OCI-LY3 (cell line): Measurements from ENCODE around the gene DNAJC9.

Experiments used
- H2AFZ ChIP-seq: fragments of 200-600, 300-600 bp; shearing (Covaris generic); 2 replicates; pipeline ENCODE4 v1.6.0; 2014; ENCODE audit warnings: antibody characterized with exemption, low read depth, low read length
- H3K27ac ChIP-seq: fragments of 200-600, 300-600 bp; sonication (generic); 2 replicates; pipeline ENCODE4 v1.5.1; 2014; ENCODE audit warnings: mild to moderate bottlenecking, low read length, moderate library complexity, mixed read lengths
- H3K27me3 ChIP-seq: fragments of 200-600, 300-600 bp; sonication (generic); 2 replicates; pipeline ENCODE4 v1.6.1; 2014; ENCODE audit warnings: low read depth, low read length, mixed read lengths
- H3K36me3 ChIP-seq: fragments of 200-600, 300-600 bp; sonication (generic); replicated peaks from 2 replicates; pipeline ENCODE3; 2014; ENCODE audit warnings: low read depth, low read length, mixed read lengths
- H3K4me1 ChIP-seq: fragments of 300-600, 200-600 bp; sonication (generic); 2 replicates; pipeline ENCODE4 v1.6.1; 2014; ENCODE audit warnings: low read length, mixed read lengths
- H3K4me2 ChIP-seq: fragments of 200-600, 300-600 bp; sonication (generic); 2 replicates; pipeline ENCODE4 v1.6.1; 2014; ENCODE audit warnings: low read length, mixed read lengths
- H3K4me3 ChIP-seq: fragments of 300-600, 200-600 bp; sonication (generic); 2 replicates; pipeline ENCODE4 v1.5.1; 2014; ENCODE audit warnings: antibody characterized with exemption, mild to moderate bottlenecking, low read length, moderate library complexity
- H3K79me2 ChIP-seq: fragments of 300-600, 200-600 bp; shearing (Covaris generic); 2 replicates; pipeline ENCODE4 v1.6.1; 2014; ENCODE audit warnings: mild to moderate bottlenecking, low read length, mixed read lengths
- H3K9ac ChIP-seq: fragments of 300-600, 200-600 bp; shearing (Covaris generic); 2 replicates; pipeline ENCODE4 v1.6.0; 2014; ENCODE audit warnings: mild to moderate bottlenecking, low read length, moderate library complexity
- H3K9me3 ChIP-seq: fragments of 200-600, 300-600 bp; shearing (Covaris generic); 2 replicates; pipeline ENCODE4 v1.6.1; 2014; ENCODE audit warnings: low read length, mixed read lengths; ENCODE audit not compliant: insufficient read depth
- H4K20me1 ChIP-seq: fragments of 200-600, 300-600 bp; sonication (generic); 2 replicates; pipeline ENCODE4 v1.6.1; 2016; ENCODE audit warnings: low read length, mixed read lengths; ENCODE audit not compliant: insufficient read depth
- EZH2phosphoT487 ChIP-seq: fragments of 200-600 bp; shearing (Covaris generic); IDR thresholded peaks from 2 replicates; pipeline ENCODE4 v1.6.1; 2018; ENCODE audit warnings: antibody characterized with exemption, mixed run types, low read depth
- TF ChIP-seq, protein P1 (sequence below): fragments of 200-600, 300-600 bp; sonication (generic); IDR thresholded peaks from 2 replicates; pipeline ENCODE4 v1.5.1; 2014; ENCODE audit warnings: antibody characterized with exemption, low read length, low read depth

Gene DNAJC9

DNA sequence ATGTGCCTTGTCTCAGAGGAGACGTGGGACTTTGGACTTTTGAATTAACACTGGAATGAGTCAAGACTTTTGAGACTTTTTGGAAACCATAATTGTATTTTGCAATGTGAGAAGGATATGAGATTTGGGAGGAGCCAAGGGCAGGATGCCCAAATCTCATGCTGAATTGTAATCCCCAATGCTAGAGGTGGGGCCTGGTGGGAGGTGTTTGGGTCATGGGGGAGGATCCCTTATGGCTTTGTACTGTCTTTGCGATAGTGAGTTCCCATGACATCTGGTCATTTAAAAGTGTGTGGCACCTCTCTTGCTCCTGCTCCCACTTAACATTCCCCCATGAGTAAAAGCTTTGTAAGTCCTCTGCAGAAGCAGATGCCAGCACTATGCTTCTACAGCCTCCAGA lies 39.2 kb downstream of the DNAJC9 start:
- no peaks in the 10 kb centered on the region for H3K79me2 ChIP-seq

DNA sequence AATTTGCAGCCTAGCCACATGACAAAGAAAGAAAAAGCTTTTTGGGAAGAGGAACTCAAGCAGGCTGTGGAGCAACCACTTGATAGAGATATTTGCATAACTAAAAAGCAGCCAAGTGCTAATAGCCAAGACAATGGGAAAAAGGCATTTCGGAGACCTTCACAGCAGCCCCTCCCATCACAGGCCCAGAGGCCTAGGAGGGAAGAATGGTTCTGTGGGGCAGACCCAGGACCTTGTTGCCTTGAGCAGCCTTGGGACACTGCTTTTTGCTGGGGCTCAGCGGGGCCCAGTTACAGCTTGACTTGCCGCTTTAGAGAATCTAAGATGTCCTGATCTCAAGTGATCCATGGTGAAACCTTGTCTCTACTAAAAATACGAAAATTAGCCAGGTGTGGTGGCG lies 40.7 kb downstream of the DNAJC9 start:
- Histone ChIP-seq H3K4me2 (no peak overlapping the region), H3K4me3 (no peak overlapping the region), H3K79me2 (no peaks in the 10 kb centered on the region), H3K27ac (no peak overlapping the region), H3K27me3 (no peaks in the 10 kb centered on the region), H2AFZ (no peak overlapping the region), H3K9ac (no peak overlapping the region), H3K4me1 (no peaks in the 10 kb centered on the region), H4K20me1 (no peaks in the 10 kb centered on the region), H3K9me3 (no peaks in the 10 kb centered on the region), H3K36me3 (no peaks in the 10 kb centered on the region)
- TF ChIP-seq, protein P1, sequence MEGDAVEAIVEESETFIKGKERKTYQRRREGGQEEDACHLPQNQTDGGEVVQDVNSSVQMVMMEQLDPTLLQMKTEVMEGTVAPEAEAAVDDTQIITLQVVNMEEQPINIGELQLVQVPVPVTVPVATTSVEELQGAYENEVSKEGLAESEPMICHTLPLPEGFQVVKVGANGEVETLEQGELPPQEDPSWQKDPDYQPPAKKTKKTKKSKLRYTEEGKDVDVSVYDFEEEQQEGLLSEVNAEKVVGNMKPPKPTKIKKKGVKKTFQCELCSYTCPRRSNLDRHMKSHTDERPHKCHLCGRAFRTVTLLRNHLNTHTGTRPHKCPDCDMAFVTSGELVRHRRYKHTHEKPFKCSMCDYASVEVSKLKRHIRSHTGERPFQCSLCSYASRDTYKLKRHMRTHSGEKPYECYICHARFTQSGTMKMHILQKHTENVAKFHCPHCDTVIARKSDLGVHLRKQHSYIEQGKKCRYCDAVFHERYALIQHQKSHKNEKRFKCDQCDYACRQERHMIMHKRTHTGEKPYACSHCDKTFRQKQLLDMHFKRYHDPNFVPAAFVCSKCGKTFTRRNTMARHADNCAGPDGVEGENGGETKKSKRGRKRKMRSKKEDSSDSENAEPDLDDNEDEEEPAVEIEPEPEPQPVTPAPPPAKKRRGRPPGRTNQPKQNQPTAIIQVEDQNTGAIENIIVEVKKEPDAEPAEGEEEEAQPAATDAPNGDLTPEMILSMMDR, result no peak
- TF ChIP-seq EZH2phosphoT487, result no peak

More for the DNA sequence above, 39.2 kb downstream of the DNAJC9 start:
- Histone ChIP-seq H3K27me3 (no peaks in the 10 kb centered on the region), H3K9me3 (no peaks in the 10 kb centered on the region), H3K4me1 (no peaks in the 10 kb centered on the region), H3K4me3 (no peak overlapping the region), H4K20me1 (no peaks in the 10 kb centered on the region), H3K36me3 (no peaks in the 10 kb centered on the region), H3K4me2 (no peak overlapping the region), H3K27ac (no peak overlapping the region), H3K9ac (no peak overlapping the region), H2AFZ (no peak overlapping the region)
- TF ChIP-seq EZH2phosphoT487, result no peak
- TF ChIP-seq, protein P1, result no peak

DNA sequence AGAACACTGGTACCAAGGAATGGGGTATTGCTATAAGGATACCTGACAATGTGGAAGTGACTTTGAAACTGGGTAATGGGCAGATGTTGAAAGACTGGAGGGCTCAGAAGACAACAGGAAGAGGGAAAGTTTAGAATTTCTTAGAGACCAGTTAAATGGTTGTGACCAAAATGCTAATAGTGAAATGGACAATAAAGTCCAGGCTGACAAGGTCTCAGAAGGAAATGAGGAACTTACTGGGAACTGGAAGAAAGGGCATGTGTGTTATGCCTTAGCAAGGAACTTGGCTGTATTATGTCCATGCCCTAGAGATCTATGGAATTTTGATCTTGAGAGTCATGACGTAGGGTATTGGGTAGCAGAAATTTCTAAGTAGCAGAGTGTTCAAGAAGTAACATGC lies 41.2 kb downstream of the DNAJC9 start:
- H3K27ac ChIP-seq, result no peak overlapping the region

DNA sequence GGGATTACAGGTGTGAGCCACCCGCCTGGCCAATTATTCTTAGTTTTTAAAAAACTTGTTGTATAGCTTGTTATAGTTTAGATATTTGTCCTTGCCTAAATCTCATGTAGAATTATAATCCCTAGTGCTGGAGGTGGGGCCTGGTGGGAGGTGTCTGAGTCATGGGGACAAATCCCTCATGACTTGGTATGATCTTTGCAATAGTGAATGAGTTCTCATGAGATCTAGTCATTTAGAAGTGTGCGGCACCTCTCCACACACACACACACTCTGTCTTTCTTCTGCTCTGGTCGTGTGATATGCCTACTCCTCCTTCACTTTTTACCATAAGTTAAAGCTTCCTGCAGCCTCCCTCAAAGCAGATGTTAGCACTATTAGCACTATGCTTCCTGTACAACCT lies 42.0 kb downstream of the DNAJC9 start:
- H3K36me3 ChIP-seq, result no peaks in the 10 kb centered on the region

More for the DNA sequence above, 41.2 kb downstream of the DNAJC9 start:
- Histone ChIP-seq H3K79me2 (no peaks in the 10 kb centered on the region), H3K4me2 (no peak overlapping the region), H2AFZ (no peak overlapping the region), H3K9ac (no peak overlapping the region), H3K36me3 (no peaks in the 10 kb centered on the region), H3K4me3 (no peak overlapping the region), H3K4me1 (no peaks in the 10 kb centered on the region), H4K20me1 (no peaks in the 10 kb centered on the region), H3K27me3 (no peaks in the 10 kb centered on the region), H3K9me3 (no peaks in the 10 kb centered on the region)
- TF ChIP-seq, protein P1, result no peak
- TF ChIP-seq EZH2phosphoT487, result no peak

More for the DNA sequence above, 42.0 kb downstream of the DNAJC9 start:
- no peaks in the 10 kb centered on the region for H3K79me2 ChIP-seq
- H3K27ac ChIP-seq, result no peak overlapping the region
- H3K4me2 ChIP-seq, result no peak overlapping the region
- H3K4me1 ChIP-seq, result no peaks in the 10 kb centered on the region
- no peaks in the 10 kb centered on the region for H3K27me3 ChIP-seq
- H3K4me3 ChIP-seq, result no peak overlapping the region
- no peaks in the 10 kb centered on the region for H4K20me1 ChIP-seq
- H3K9me3 ChIP-seq, result no peaks in the 10 kb centered on the region
- no peak overlapping the region for H3K9ac ChIP-seq
- H2AFZ ChIP-seq, result no peak overlapping the region
- TF ChIP-seq, protein P1, result no peak
